Measurements from ENCODE around the gene KRABD2.
"Not testable (repeated sequence)": the region's sequence is repeated elsewhere in the genome, so short reads cannot be mapped to it uniquely, and the experiment has no call there.

KRABD2 gene

DNA sequence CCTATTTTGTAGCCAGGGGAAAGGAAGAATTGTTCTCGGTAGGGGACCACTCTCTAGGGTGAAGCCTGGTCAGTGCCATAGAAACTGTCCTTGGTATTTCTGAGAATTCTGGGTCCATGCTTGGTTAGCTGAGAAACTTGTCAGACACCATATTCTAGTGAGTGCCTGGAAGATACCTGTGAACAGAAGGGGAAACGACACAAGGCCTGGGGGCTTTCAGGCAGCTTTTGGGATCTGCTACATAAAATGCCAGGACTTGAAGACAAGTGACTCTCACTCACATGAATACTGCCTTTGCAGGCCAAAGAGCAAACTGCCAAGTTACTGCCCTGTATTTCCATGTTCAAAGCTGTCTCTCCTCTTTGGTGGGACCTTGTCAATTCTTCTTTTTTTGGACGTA lies 18.6 kb downstream of the KRABD2 start:
- no peak for DNase-seq

DNA sequence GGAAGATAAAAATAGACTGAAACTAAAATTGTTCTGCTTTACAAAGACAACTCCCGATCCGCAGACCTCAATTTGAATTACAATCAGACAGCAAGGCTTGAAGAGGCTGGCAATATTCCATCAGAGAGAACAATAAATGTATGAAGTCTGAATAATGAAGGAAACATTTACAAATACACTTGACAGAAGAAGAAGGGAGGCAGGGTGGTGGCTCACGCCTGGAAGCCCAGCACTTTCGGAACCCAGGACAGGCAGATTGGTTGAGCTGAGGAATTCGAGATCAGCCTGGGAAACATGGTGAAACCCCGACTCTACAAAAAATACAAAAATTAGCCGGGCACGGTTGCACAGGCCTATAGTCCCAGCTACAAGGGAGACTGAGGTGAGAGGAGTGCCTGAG lies 22.3 kb downstream of the KRABD2 start:
- no peak for DNase-seq

DNA sequence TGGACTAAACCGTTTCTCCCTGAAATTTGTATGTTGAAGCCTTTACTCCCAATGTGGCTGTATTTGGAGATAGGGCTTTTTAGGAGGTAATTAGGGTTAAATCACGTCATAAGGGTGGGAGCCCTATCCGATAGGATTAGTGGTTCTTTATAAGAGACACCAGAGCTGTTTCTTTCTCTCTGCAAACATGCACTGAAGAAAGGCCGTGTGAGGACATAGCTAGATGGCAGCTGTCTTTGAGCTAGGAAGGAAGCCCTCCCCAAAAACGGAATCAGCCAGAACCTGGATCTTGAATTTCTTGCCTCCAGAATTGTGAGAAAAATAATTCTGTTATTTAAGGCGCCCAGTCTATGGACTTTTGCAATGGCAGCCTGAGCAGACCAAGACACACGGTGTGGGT lies 22.8 kb downstream of the KRABD2 start:
- no peak for DNase-seq

DNA sequence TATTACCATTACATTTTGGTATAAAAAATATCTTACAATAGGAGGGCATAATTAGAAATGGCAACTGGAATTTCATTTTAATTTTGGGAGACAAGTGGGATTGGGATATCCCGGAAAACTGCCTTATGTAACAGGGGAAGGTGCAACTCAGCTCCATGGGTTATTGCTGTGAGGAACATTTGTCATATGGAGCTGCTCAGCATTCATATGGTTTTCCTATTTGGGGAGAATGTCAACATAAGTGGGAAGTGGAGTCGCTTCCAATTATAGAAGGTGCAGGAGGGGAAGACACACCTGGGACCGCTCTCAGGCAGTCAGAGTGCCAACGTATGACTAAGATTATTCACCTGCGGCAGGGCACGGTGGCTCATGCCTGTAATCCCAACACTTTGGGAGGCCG lies 26.2 kb downstream of the KRABD2 start:
- DNase-seq = no peak

DNA sequence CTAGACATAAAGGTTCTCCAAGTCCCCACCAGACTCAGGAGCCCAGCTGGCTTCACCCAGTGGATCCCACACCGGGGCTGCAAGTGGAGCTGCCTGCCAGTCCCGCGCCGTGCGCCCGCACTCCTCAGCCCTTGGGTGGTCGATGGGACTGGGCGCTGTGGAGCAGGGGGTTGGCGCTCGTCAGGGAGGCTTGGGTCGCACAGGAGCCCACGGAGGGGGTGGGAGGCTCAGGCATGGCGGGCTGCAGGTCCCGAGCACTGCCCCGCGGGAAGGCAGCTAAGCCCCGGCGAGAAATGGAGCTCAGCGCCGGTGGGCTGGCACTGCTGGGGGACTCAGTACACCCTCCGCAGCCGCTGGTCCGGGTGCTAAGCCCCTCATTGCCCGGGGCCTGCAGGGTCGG lies 29.5 kb downstream of the KRABD2 start:
- DNase-seq = not testable (repeated sequence)

DNA sequence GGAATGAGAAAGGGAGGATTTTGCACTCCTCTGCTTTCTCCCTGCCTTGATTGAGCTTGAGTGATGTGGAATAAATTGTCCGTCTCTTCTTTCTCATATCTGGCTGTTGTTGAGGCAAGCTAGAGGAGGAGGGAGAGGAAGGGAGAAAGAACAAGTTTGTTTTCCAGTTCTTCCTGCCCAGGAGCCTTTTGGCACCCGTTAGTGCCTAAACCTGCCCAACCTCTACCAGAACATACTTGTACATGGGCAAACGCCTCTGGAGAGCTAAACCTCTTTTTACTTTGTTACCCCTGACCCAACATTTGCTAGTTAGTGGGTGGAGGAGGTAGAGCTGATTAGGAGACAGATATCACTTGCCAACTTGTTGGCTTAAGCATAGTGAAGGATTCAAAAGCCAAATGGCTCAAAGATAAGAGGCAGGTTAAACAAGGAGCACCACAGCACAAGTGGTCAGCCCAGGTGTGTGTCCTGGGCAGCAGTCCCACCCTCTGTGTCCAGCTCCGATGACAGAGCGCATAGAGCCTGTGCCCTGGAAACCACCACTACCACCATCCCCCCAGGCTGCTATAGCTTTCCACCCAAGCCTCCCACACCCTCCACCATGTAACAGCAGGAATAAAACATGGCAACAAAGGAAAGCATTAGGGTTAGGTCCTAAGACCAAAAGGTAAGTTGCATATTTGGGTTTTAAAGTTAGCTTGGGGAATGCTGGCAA lies 30.4 kb downstream of the KRABD2 start:
- DNase-seq = no peak

DNA sequence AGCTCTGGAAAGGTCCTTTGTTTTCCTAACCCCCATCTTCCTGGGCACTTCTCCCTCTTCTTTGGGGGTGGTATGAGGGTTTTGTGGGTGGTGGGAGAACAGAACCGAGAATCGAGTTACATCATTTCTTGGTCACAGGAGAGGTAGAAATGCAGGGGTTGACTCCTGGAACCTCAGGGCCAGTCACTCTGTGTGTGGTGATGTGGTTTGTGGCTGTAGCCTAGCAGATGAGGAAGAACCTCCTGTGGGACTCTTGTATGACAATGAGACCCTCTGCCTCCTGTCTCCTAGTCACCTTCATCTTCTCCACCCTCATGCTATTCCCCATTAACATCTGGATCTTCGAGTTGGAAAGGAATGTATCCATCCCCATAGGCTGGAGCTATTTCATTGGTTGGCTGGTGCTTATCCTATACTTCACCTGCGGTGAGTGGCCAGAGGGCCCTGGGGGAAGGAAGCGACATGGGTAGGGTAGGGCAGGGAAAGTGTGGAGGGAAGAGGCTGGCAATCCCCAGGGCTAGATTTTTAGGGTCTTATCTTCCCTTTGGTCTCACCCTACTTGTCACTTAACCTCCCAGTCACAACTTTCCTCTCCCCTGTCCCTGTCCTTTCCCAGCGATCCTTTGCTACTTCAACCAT lies 31.3 kb downstream of the KRABD2 start:
- no peak for DNase-seq

DNA sequence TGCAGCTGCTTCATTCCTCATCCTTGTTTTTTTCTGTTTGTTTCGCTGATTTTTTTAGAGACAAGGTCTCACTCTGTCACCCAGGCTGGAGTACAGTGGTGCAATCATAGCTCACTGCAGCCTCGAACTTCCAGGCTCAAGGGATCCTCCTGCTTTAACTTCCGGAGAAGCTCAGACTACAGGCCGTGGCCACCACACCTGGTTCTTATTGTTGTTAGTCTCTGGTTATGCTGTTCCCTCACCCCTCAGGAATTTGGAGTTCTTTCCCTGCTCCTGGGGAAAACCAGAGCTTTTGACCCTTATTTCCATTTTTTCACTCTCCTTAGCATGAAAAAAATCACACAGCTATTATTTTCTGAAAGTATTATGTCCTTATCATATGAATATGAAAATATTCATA lies 35.0 kb downstream of the KRABD2 start:
- DNase-seq = no peak

DNA sequence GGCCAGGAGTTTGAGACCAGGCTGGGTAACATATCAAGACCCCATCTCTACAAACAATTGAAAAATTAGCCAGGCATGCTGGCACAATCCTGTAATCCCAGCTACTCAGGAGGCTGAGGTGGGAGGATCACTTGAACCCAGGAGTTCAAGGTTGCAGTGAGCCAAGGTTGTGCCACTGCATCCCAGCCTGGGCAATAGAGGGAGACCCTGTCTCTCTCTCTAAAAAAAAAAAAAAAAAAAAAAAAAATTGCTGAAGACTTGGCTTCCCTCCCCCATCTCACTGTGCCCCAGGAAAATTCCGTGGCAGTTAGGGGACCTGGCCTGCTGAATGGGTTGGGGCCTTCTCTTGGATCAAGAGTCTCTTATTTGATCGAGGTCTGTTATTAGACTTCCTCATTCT lies 37.0 kb downstream of the KRABD2 start, which contains the start of gene ODF4:
Gene ODF4 (plus strand): TSS at position 301 of the 400 bp plus-strand sequence. CDS start 212 bp downstream, outside the sequence.
- DNase-seq = no peak

DNA sequence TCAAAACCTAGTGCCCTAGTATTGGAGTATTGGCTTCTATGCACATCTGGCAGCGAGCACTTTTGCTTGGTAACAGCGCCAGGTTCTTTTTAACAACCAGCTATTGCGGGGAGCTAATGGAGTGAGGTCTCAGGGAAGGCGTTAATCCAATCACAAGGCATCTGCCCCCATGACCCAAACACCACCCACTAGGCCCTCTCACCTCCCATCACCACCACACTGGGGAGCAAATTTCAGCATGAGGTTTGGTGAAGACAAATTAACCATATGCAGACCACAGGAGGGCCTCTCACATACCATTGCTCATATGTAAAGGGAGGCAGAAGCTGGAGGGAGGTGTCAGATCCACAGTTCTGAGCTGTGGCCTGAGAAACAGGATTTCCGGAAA lies 37.8 kb downstream of the KRABD2 start:
- DNase-seq = no peak

DNA sequence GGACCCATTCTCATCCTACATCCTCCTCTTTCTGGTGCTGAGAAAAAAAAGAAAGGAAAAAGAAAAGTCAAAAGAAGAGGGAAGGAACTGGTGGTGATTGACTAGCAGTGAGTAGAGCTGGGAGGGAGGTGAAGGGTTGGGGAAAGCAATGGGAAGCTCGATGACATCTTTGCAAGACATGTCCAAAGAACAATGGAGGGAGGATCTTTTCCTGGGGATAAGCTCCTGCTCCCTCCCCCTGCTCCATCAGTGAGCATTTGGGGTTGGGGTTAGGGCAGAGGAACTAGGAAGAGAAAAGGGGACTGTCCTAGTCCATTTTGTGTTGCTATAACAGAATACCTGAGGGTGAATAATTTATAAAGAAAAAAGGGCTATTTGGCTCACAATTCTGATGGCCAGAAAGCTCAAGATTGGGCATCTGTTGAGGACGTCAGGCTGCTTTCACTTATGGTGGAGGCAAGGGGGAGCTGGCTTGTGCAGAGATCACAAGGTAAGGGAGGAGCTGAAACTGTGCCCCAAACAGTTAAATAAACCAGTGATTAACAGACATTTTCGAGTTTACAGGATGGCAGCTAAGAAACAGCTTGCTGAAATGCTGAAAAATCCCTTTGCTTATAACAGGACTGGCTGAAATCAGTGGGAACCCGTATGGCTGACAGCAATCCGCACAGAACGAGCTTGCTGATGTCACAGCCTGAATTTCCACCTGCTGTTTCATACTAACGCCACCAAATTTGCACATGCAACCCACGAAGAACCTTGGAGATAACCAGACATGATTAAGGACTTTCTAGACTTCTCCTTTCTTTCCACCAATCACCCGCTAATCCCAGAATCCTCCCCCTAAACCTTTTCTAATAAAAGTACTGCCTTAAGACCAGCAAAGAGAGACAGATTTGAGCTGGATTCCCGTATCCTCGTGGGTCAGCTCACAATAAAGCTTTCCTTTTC lies 38.4 kb downstream of the KRABD2 start:
- no peak for DNase-seq

DNA sequence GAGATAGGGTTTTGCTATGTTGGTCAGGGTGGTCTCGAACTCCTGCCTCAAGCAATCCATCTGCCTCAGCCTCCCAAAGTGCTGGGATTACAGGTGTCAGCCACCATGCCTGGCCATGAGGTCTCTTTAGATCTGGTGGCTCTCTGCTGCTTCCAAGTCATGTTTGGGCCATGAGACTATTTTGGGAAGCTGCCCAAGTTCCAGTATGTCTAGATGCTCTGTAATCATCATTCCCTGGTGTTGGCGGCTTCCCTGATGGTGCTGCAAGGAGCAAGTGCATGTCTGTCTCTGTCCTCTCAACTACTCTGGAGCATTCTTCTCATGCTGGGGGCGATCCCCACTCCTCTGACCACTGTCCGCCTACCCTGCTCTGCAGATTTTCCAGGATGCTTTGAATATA lies 43.2 kb downstream of the KRABD2 start:
- DNase-seq = no peak

DNA sequence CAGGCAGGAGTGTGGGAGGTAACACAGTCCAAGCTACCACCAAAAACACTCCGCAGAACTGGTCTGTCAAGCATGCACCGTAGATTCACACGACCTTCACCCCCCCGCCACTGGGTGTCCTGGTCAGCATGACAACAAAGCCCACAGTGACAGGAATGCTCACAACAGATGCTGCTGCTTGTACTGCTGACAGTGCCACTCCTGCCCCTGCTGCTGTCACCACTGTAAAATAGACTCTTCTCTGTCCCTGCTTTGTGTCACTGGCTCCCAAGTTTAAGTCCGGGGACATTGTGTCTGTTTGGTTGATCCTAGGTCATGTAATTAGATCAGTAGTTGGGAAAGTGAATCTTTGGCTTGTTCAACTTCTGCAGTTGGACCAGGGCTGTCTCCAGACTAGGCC lies 43.8 kb downstream of the KRABD2 start:
- DNase-seq = no peak

DNA sequence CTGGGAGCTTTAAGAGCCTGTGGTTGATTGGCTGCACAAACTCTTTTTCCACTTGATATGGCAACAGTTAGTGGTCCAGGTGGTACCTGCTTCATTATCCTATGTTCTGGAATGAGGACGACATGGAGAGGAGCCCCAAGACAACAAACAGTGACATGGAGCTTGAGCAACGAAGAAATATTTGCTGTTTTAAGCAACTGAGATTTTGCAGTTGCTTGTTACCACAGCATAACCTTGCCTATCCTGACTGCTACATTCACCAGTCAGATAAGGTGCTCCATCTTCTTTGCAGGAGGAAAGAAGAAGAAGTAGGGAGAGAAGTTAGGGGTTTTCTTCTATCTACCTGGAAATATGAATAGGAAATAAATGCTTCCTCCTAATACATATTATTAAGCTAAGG lies 44.4 kb downstream of the KRABD2 start:
- no peak for DNase-seq

DNA sequence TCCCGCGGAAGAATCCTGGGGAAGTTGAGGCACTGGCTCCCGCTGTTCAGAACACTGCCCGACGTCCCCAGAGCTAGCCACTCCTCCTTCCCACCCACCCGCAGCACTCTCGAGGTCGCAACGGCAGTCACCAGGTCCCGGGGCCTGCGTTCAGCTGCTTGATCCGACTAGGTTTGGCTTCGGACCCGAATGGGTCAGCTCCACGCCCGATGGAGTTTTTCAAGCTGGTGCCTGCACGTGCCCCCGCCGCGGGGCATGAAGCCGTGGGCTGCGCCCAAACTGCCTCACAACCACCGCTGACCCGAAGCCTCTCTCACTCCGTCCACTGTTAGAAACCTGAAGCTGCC lies 49.2 kb downstream of the KRABD2 start:
- DNase-seq = no peak
